ENCODE results near the gene FZD10.

Gene FZD10

GRCh38 chr12:130162267-130162666 is at the start of gene FZD10:
FZD10 (plus strand) TSS chr12:130162464; CDS start chr12:130162943, 479 bp downstream.
- DNase-seq: no peak

GRCh38 chr12:130114952-130115351 is 47.3 kb upstream of the FZD10 start:
- DNase-seq: no peak

GRCh38 chr12:130115646-130116045 is 46.6 kb upstream of the FZD10 start:
- no peak for DNase-seq

- DNase-seq: no peak
Measured at GRCh38 chr12:130116791-130117190, 45.5 kb upstream of the FZD10 start.

- DNase-seq: no peak
Measured at GRCh38 chr12:130117233-130117632, 45.0 kb upstream of the FZD10 start.

GRCh38 chr12:130117701-130118100 is 44.6 kb upstream of the FZD10 start:
- no peak for DNase-seq

GRCh38 chr12:130118181-130118580 is 44.1 kb upstream of the FZD10 start:
- DNase-seq: no peak

GRCh38 chr12:130119241-130119861 is 42.9 kb upstream of the FZD10 start:
- no peak for DNase-seq

- no peak for DNase-seq
Measured at GRCh38 chr12:130120012-130120805, 42.1 kb upstream of the FZD10 start.

- DNase-seq: no peak
Measured at GRCh38 chr12:130121226-130122000, 40.9 kb upstream of the FZD10 start.

- DNase-seq: no peak
Measured at GRCh38 chr12:130122356-130122755, 39.9 kb upstream of the FZD10 start.

GRCh38 chr12:130124106-130124505 is 38.2 kb upstream of the FZD10 start:
- no peak for DNase-seq

- DNase-seq: no peak
Measured at GRCh38 chr12:130124605-130125244, 37.5 kb upstream of the FZD10 start.

GRCh38 chr12:130126023-130126432 is 36.2 kb upstream of the FZD10 start:
- no peak for DNase-seq

- DNase-seq: no peak
Measured at GRCh38 chr12:130127532-130127911, 34.7 kb upstream of the FZD10 start.

- no peak for DNase-seq
Measured at GRCh38 chr12:130127912-130128789, 34.1 kb upstream of the FZD10 start.

GRCh38 chr12:130128790-130129735 is 33.2 kb upstream of the FZD10 start:
- no peak for DNase-seq

- DNase-seq: no peak
Measured at GRCh38 chr12:130130346-130130745, 31.9 kb upstream of the FZD10 start.

GRCh38 chr12:130131025-130131424 is 31.2 kb upstream of the FZD10 start:
- DNase-seq: no peak

- DNase-seq: no peak
Measured at GRCh38 chr12:130131801-130132200, 30.5 kb upstream of the FZD10 start.
